DND-41 (cell line): ENCODE measurements around the gene RNF145.

Experiments used
- CTCF ChIP-seq: IDR thresholded peaks from 2 replicates; pipeline ENCODE4 v1.5.1; 2012; ENCODE audit warnings: borderline replicate concordance, low read length, moderate library complexity, mild to moderate bottlenecking; ENCODE audit not compliant: poor library complexity, severe bottlenecking; ENCODE audit errors: extremely low read depth
- EZH2 ChIP-seq: IDR thresholded peaks from 3 replicates; pipeline ENCODE4 v1.6.1; 2012; ENCODE audit warnings: borderline replicate concordance, low read depth, mild to moderate bottlenecking, moderate library complexity, low read length, inconsistent platforms; ENCODE audit not compliant: severe bottlenecking

GRCh38 chr5:159184236-159184635 lies 25.1 kb downstream of the RNF145 start:
- TF ChIP-seq CTCF (no peak), EZH2 (no peak)
